HG02588 (cell line): ENCODE results near the gene MRM1.
"Not testable (repeated sequence)": the region's sequence is repeated elsewhere in the genome, so short reads cannot be mapped to it uniquely, and the experiment has no call there.

ENCODE experiments used
- ATAC-seq: cut with Tn5 transposase; IDR thresholded peaks from one replicate; pipeline ENCODE4 v1.9.1; 2021; ENCODE audit warnings: mild to moderate bottlenecking, moderate library complexity; ENCODE audit not compliant: unreplicated experiment

MRM1 gene

GRCh38 chr17:36600465-36600864 lies 918 bp upstream of the MRM1 start:
- ATAC-seq, result no peak

GRCh38 chr17:36600936-36601302 lies 464 bp upstream of the MRM1 start:
- no peak for ATAC-seq

GRCh38 chr17:36602030-36602748 lies 806 bp downstream of the MRM1 start:
- ATAC-seq, result peak; percentile 13

GRCh38 chr17:36602924-36603384 lies 1.6 kb downstream of the MRM1 start:
- no peak for ATAC-seq

- ATAC-seq, result not testable (repeated sequence)
Measured at GRCh38 chr17:36605028-36605427, 3.6 kb downstream of the MRM1 start.

GRCh38 chr17:36608280-36608679 lies 6.9 kb downstream of the MRM1 start:
- no peak for ATAC-seq

- no peak for ATAC-seq
Measured at GRCh38 chr17:36608794-36609497, 7.6 kb downstream of the MRM1 start.

- no peak for ATAC-seq
Measured at GRCh38 chr17:36609498-36609862, 8.1 kb downstream of the MRM1 start.

- no peak for ATAC-seq
Measured at GRCh38 chr17:36610474-36610873, 9.1 kb downstream of the MRM1 start.

GRCh38 chr17:36611345-36612072 lies 10.1 kb downstream of the MRM1 start:
- ATAC-seq, result no peak

GRCh38 chr17:36612323-36612722 lies 10.9 kb downstream of the MRM1 start:
- no peak for ATAC-seq

GRCh38 chr17:36613155-36613554 lies 11.8 kb downstream of the MRM1 start:
- no peak for ATAC-seq

- ATAC-seq, result no peak
Measured at GRCh38 chr17:36614081-36614480, 12.7 kb downstream of the MRM1 start.

- ATAC-seq, result no peak
Measured at GRCh38 chr17:36614933-36615332, 13.6 kb downstream of the MRM1 start.

GRCh38 chr17:36616061-36617029 lies 15.0 kb downstream of the MRM1 start:
- ATAC-seq, result no peak

GRCh38 chr17:36617773-36618172 lies 16.4 kb downstream of the MRM1 start:
- ATAC-seq, result no peak

- no peak for ATAC-seq
Measured at GRCh38 chr17:36623281-36623680, 21.9 kb downstream of the MRM1 start.

- no peak for ATAC-seq
Measured at GRCh38 chr17:36625188-36625587, 23.8 kb downstream of the MRM1 start.

GRCh38 chr17:36627101-36627500 lies 25.7 kb downstream of the MRM1 start:
- ATAC-seq, result no peak

- ATAC-seq, result no peak
Measured at GRCh38 chr17:36628576-36628975, 27.2 kb downstream of the MRM1 start.
